Measurements from ENCODE around the gene ZBTB20. TPM values are rescaled to one million over a fixed set of nuclear protein-coding genes. Genes with fewer than 3 reads are reported as not detected.

Gene ZBTB20
- total RNA-seq, 1 donor from 2014 or later: 28.5 TPM

DNA sequence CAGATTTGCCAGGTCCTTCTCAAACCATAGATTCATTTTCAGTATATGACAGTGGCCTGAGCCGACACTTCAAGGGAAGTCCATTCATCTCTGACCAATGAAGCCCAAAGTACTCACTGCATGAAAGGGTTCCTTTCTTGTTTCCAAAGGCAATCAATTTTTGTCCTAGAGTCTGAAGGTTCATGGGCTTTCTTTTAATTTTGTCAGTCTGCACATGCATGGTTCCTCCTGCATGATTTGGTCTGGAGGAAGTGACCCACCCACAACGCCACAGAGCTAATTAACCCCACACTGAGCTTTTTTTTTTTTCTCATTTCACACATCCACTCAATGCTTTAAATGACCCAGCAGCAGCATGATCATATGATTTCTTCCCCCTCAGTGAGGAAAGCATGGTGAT is 636.9 kb downstream of the ZBTB20 start:
- no peak for DNase-seq (ENCODE audit: extremely low read depth, low read depth, low spot score)

DNA sequence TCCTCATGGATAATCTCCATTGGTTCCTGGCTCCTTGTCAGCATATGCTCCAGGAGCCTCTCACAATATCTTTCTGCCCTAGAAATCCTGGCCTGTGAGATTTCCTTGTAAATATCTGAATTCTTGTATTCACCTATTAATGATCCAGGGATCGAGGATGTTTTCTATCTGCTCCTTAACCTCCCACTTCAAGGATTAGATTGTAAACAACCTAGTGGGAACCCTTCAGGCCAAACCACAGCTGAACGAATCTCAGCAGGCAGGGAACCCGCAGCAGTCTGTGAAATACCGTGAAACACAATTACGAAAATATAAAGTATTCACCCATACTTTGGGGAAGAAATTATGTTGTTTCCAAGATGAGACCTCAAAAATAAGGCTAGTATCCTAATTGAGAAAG is 637.3 kb downstream of the ZBTB20 start:
- DNase-seq (ENCODE audit: extremely low read depth, low read depth, low spot score): no peak

DNA sequence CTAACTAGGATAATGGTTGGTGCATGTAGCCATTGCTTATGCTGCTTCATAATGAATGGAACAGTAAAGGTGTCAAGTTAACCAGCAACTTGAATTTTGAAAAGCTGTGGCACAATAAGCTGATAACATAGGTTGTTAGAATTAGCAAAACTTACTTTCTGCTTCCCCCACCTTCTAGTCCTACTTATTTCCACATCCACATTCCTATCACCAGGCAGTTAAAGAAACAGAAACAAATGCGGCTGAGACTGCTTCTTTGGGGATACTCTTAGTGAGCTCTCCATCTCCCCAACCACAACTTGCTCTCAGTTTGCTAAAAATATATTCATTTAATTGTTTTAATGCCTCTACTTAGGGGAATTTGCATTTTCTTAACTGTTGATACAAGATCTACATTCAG is 638.1 kb downstream of the ZBTB20 start:
- no peak for DNase-seq (ENCODE audit: extremely low read depth, low read depth, low spot score)

DNA sequence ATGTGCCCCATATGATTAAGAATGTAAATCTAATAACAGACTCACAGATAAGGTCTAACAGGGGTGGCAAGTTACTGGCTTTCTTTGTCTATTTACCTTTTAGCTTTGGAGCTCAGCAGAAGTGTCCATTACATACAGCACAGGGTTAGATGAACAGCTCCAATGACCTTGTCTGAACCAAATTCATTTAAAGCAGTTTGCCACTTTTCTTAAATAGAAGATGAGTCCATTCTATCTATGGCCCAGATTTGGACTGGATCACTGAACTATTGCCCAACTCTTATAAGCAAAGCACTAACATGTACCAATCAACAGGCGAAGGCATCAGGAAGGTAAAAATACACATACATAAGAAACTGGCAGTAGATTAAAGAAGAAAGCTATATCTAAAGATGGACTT is 638.9 kb downstream of the ZBTB20 start:
- DNase-seq (ENCODE audit: extremely low read depth, low read depth, low spot score): no peak

DNA sequence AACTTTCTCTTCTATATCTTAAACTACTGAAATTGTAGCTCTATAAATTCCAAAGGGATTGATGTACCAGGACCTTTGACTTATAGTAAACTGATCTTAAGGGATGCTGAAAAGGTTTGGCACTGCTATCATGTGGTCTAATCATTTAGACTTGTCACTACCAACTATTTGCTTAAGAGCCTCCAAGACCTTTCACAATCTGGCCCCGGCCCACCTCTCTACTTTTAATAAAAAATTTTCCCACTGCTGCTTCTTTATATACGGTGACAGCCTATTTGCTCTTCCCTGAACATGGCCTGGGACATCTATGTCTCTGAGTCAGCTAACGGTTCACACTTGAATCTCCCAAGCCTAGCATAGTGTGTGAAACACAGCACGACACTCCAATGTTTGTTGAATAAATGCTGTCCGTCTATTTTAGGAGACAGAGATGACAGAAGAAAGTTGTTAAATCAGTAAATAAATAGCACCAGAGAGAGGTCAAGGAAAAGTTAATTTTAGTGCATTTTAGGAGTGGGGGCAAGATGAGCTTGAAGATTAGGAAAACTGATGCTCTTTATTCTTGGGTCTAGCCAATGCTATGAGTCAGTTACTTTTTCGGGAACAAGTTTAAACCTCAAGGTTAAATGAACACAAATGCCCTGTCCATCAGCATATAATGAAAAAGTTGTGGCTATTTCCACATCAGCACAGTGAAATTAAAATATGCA is 640.3 kb downstream of the ZBTB20 start:
- DNase-seq (ENCODE audit: extremely low read depth, low read depth, low spot score): no peak

DNA sequence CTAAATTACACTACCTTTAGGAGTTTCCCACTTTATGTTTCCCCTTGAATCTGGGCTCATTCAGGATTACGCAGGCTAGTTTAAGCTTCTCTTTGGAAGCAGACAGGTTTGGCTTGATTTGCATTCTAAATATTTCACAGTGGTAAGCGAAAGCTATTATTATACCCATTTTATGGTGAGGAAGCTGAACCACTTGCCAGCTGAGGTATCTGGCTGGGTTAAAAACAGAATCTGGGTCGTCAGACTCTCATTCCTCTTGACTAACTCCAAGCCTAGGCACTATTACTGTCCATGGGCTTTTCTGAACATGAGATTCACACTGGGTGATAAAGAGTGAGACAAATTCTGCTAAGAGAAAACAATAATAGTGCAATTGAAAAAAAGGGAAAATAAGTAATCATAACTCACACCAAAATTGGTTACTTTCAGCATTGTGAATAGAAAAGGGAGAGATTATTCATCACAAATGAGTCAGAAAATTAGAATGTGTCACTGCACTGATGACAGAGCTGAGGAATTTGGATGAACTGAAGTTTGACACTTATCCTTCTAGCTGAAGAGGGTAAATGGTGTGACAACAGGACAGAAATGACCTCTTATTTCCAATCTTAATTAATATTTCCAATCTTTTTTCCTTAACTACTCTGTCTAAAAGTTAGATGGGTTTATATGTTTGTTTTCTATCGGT is 642.0 kb downstream of the ZBTB20 start:
- DNase-seq (ENCODE audit: extremely low read depth, low read depth, low spot score): no peak

DNA sequence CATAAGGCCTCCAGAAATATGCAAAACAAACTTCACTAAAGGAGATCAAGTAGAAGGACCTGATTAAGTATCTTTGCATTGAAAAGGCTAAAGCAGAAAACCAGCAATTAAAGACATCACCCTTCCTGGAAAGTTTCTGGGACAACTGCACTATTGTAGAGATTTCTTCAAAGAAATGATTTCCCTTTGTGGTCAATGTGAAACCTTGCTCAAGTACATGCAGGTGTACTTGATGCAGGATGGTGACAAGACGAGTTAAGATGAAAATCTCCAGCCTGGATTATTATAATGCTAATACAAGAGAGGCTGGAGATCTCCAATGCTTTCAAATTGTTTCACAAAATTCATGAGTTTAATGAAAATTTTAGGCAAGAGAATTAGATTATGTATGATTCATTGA is 644.9 kb downstream of the ZBTB20 start:
- no peak for DNase-seq (ENCODE audit: extremely low read depth, low read depth, low spot score)

DNA sequence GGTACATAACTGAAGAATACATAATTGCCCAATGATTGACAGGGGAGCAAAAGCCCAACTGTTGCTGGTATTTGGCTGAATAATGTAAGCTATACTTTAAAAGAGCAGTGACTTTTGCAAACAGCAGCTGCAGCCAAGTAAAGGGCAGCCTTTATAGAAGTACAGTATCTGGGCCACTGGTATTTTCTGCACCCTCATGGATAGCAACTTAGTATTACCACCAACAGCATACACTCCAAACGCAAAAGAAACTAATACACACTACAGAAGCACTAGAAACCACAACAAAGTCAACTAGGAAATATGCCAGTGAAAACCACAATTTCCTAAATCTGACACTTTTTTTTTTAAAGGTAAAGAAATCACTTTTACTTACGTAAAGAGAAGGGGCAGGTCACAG is 647.1 kb downstream of the ZBTB20 start:
- no peak for DNase-seq (ENCODE audit: extremely low read depth, low read depth, low spot score)

DNA sequence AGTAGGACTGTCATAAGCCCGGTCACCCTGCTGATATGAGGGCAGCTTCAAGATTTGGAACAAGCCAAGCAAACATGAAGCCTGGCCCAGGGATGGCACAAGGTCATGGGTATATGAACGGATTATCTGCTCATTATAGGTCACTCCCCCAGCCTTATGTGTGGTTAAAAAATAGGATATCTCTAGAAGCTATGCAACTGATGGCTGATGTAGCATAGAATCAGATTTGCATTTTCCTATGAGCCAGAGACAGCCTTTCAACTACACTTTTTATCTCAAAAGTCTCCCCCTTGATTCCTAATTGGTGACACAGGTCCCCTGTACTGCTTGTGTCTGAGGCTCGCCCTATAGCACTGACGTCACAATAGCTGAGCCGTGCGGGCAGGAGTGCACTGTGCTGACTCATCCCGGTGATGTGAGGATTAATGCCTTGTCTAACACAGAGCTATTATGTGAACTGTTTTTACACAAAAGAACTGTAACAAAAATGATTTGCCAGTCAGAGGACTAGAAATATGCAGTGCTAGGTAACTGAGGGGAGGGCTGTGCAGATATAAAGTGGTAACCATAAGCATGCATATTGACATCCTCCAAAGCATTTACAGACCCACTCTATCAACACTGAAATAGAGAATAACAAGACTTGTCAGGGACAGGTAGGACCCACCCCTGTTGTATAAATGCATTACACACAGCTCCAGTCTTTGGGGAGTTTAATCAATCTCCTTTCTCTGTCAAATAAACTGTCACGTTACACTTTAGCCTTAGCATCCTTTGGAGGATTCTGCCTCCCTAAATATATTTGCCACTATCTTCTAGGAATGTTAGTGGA is 648.3 kb downstream of the ZBTB20 start:
- no peak for DNase-seq (ENCODE audit: extremely low read depth, low read depth, low spot score)

DNA sequence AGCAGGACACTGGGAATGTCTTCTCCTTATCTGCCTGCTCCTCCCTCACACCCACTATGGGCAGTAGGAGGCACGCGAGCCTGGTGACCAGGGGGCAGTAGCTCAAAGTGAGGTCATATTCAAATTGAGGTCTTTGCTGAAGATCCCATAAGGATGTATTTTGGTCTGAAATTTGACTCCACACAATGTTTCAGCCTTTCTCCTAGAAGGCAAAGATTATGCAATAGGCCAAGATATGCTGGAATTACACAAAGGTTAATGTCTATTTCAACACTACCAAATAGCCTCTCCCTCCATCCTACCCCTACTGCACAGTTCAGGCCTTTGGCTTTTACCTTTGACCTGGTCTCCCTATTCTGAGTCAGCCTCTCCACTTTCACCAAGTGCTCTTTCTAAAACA is 650.2 kb downstream of the ZBTB20 start:
- no peak for DNase-seq (ENCODE audit: extremely low read depth, low read depth, low spot score)

DNA sequence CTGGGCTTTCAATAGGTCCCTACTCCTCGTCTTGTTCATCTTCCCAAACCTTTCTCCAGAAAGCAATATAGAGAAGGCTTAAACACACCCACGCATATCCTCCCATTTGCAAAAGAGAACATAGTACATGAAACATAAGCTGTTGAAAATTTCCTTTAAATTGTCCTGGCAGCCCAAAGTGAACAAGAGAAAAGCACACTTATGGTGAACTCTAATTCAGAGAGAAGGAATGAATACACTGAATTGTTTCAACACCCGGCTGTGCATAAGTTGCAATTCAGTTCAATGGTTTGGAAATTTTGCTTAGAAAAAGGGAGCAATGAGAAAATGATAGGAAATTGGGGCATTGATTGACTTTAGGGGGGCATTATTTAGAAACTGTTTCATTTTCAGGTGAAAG is 650.6 kb downstream of the ZBTB20 start:
- DNase-seq (ENCODE audit: extremely low read depth, low read depth, low spot score): no peak

DNA sequence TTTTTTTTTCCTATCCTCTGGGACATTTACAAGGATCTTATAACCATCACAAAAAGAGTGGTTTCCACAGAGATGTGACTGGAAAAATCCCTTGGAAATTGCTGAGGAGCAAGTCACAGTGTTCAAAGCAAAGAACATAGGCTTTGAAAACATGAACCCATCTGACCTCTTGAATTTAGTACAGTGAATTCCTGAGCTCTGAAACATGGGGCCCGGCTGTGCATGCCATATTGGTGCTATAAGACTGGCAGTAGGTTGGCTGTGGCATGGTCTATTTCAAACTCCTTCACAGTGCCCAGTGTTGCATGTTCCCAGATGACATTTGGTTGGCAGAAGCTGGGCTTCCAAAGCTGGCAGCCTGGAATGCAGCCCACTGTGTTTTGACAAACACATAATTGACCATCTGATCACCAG is 651.1 kb downstream of the ZBTB20 start:
- DNase-seq (ENCODE audit: extremely low read depth, low read depth, low spot score): no peak

DNA sequence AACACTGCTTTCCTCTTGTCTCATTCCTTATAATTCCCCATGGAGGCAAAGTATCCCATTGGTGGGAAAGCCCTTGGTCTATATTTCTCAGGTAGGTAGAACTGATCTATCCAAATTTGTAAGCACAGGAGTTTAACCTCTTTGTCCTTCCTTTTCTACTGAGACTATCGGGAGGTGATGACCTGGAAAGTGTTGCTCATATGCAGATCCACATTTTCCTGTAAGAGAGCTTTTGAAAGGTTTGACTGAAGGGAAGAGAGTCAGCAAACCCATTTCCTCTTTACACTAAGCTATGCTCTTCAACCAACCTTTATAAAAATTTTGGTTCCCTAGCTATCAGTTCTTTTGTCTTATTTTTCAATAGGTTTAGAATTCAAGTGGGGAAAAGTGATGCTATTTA is 652.6 kb downstream of the ZBTB20 start:
- DNase-seq (ENCODE audit: extremely low read depth, low read depth, low spot score): no peak

DNA sequence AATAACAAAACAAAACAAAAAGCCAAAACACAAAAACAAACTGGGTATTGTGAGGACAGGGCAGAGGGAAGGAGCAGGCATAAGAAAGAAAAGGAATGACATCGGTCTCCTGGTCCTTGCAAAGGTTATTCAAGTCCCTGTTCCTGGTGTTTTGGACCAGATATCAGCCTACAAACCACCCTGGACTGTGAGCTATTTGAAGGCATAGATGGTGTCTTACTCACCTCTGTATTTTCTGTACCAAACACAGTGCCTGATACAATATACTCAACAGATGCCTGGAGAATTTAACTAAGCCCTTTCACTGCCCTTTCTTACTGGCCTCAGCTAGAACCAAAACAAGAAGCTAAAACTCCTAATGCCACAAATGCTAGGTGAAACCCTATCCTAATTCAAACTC is 656.3 kb downstream of the ZBTB20 start:
- no peak for DNase-seq (ENCODE audit: extremely low read depth, low read depth, low spot score)

DNA sequence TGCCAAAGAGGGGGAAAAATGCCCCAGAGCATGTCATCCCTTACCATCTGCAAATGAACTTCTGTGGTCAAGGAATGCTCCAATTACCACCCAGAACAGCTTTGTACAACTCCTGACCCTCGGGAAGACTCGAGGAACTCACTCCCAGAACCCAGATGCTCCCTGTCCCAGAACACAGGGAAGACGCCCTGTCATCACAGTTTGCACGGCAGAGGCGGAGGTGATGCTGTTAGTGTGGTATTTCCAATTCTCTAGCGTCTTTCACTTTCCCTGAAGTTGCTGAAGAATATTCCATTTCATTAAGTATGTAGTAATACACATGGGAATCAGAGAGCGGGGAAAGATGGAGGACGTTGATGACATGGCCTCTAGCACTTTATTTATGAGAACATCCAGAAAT is 659.6 kb downstream of the ZBTB20 start:
- no peak for DNase-seq (ENCODE audit: extremely low read depth, low read depth, low spot score)

DNA sequence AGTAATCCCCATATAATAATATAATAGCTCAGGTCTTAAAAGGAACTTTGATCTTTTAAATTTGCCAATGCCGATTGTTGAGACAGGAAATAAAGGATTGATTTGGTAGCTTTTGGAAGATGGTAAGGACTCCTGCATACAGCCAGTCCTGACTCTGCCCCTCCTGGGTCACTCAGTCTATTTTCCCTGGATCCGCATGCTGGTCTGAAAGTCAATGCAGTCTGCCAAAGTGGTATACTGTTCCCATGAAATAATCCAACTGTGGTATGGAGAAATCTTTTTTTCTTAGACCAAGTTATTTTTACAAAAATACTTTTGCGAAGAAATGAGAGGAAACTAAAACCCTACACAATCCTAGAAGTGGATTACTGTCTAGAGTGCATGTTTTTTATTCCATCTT is 662.2 kb downstream of the ZBTB20 start:
- no peak for DNase-seq (ENCODE audit: extremely low read depth, low read depth, low spot score)

DNA sequence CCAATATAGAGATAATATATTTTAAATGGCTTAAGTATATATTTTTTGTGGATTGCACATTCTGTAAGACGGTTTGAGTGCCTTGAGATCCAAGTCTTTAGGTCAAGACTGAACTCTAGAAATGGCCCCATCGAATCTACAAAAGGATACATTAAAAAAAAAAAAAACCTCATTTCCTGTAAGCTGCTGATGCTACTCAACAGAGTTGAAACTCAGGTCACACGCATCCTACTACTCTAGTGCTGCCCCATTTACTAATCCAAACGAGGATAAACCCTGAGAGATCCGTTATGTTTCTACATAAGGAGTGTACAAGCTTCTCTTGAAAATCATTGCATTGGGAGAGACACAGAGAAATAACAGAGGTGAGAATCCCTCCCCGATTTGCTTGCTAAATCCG is 666.0 kb downstream of the ZBTB20 start:
- no peak for DNase-seq (ENCODE audit: extremely low read depth, low read depth, low spot score)

DNA sequence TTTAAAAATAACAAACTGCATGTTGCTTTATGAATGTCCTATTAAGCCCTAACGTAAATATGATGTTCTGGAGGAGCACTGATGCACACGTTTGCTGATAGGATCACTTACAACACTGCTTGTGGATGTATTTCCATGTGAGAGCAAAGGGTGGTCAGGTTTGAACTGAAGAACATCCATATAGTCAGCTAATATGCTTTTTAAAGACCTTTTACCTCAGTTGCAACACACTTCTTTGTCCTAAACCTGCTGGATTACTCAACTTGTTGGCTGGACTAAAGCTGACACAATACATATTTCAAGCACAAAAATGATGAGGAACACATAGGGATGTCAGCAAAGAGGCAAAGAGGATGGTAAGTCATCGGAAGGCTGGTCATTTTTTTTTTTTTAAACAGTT is 666.6 kb downstream of the ZBTB20 start:
- no peak for DNase-seq (ENCODE audit: extremely low read depth, low read depth, low spot score)

DNA sequence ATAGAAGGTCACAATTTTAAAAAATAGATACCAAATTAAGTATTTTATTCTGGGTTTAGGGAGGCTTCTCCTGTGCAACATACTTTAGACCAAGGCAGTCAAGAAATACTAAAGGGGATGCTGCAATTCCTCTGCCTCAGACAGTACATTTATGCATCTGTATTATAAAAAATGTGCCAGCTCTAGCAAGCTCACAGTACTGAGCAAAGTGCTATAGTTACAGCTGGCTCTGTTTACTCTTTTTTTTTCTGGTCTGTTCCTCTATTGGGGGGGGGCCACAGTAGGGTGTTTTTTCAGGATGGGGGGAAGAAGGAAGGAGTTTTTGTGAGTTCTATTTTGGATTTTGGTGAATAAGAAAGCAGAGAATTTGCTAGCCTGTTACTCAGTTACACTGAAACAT is 668.3 kb downstream of the ZBTB20 start:
- DNase-seq (ENCODE audit: extremely low read depth, low read depth, low spot score): no peak

DNA sequence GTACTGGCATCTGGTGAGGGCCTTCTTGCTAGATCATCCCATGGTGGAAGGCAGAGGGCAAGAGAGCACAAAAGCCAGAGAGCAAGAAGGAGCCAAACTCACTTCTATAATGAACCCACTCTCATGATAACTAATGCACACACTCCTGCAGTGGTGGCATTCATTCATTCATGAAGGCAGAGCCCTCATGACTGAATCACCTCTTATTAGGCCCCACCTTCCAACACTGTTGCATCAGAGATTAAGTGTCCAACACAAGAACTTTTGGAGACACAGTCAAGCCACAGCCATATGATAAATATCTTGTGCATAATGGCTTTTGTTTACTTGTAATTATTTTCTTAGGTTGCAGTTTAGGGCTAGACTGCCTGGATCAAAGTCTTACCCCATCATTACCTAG is 670.6 kb downstream of the ZBTB20 start:
- DNase-seq (ENCODE audit: extremely low read depth, low read depth, low spot score): no peak

DNA sequence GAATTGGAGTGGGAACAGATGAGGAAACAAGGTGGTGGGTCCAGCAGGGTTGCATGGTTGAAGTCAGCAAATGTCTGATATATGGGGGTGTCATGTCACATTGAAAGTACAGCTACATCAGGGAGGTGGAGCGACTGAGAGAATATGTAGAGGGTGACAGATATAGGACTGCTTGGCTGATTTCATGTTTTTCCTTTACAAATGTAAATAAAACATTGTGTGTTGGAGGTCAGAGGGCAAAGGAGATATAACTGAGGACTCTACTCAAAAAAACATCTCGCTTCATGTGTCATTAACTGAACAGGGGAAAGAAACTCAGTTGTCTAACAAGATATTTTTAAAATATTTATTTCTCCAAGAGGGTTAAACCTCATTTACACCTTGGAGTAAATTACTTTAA is 675.6 kb downstream of the ZBTB20 start:
- DNase-seq (ENCODE audit: extremely low read depth, low read depth, low spot score): no peak

DNA sequence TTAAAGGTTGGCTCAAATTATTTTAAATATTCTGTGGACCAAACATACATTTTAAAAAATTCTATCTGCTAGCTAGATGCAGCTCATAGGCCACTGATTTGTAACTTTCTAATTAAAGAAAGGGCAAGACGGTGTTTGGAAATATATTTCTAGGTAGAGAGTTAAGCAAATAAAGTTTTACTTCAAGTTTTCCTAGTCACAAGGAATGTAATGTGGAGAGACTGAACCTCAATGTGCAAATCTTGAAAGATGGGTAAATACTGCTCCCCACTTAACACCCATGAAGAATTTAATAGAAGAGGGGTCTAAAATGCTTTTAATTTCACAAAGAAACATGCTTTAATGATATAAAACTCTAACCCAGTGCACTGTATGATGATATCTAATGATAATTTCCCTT is 678.0 kb downstream of the ZBTB20 start:
- DNase-seq (ENCODE audit: extremely low read depth, low read depth, low spot score): no peak

Data from glomerular endothelial cell (primary cell).